ENCODE measurements around the gene IL1B. TPM values are rescaled to one million over a fixed set of nuclear protein-coding genes. Genes with fewer than 3 reads are reported as not detected.
"Not testable (repeated sequence)": the region's sequence is repeated elsewhere in the genome, so short reads cannot be mapped to it uniquely, and the experiment has no call there.

Gene IL1B
- total RNA-seq, 1 donor from 2014 or later: 22.6 TPM

GRCh38 chr2:112833976-112834375 lies 2.6 kb downstream of the IL1B start:
- H3K4me3 ChIP-seq (ENCODE audit: low read depth, low read length): peak overlapping the region; percentile 47
- FAIRE-seq: no peak

GRCh38 chr2:112833639-112833931 lies 3.0 kb downstream of the IL1B start:
- FAIRE-seq; H3K4me3 ChIP-seq (ENCODE audit: low read depth, low read length); H3K27me3 ChIP-seq (ENCODE audit: control insufficient read depth, insufficient read depth, low read length); DNase-seq (ENCODE audit: low read depth): not testable (repeated sequence)
- H3K36me3 ChIP-seq (ENCODE audit: control insufficient read depth, insufficient read depth, low read length): peaks cover 16% of the 10 kb centered on the region

More at GRCh38 chr2:112833976-112834375, 2.6 kb downstream of the IL1B start:
- peaks cover 16% of the 10 kb centered on the region for H3K36me3 ChIP-seq (ENCODE audit: control insufficient read depth, insufficient read depth, low read length)
- H3K27me3 ChIP-seq (ENCODE audit: control insufficient read depth, insufficient read depth, low read length): no peaks in the 10 kb centered on the region
- no peak for DNase-seq (ENCODE audit: low read depth)
- no peak for TF ChIP-seq CTCF (IDR thresholded peaks at IDR 0.05; ENCODE audit: insufficient read depth, low read length, severe bottlenecking)

GRCh38 chr2:112832841-112833638 lies 3.5 kb downstream of the IL1B start:
- H3K27me3 ChIP-seq (ENCODE audit: control insufficient read depth, insufficient read depth, low read length): no peaks in the 10 kb centered on the region

GRCh38 chr2:112831946-112832840 lies 4.4 kb downstream of the IL1B start:
- H3K4me3 ChIP-seq (ENCODE audit: low read depth, low read length): no peak overlapping the region
- FAIRE-seq: no peak

More at GRCh38 chr2:112832841-112833638, 3.5 kb downstream of the IL1B start:
- no peak for TF ChIP-seq CTCF (IDR thresholded peaks at IDR 0.05; ENCODE audit: insufficient read depth, low read length, severe bottlenecking)
- no peak for DNase-seq (ENCODE audit: low read depth)
- no peak for FAIRE-seq
- no peak overlapping the region for H3K4me3 ChIP-seq (ENCODE audit: low read depth, low read length)
- H3K36me3 ChIP-seq (ENCODE audit: control insufficient read depth, insufficient read depth, low read length): peaks cover 16% of the 10 kb centered on the region

GRCh38 chr2:112831513-112831845 lies 5.1 kb downstream of the IL1B start:
- TF ChIP-seq CTCF (IDR thresholded peaks at IDR 0.05; ENCODE audit: insufficient read depth, low read length, severe bottlenecking): no peak
- DNase-seq (ENCODE audit: low read depth): no peak
- peaks cover 16% of the 10 kb centered on the region for H3K36me3 ChIP-seq (ENCODE audit: control insufficient read depth, insufficient read depth, low read length)
- no peak for FAIRE-seq
- H3K4me3 ChIP-seq (ENCODE audit: low read depth, low read length): no peak overlapping the region
- no peaks in the 10 kb centered on the region for H3K27me3 ChIP-seq (ENCODE audit: control insufficient read depth, insufficient read depth, low read length)

More at GRCh38 chr2:112831946-112832840, 4.4 kb downstream of the IL1B start:
- no peak for TF ChIP-seq CTCF (IDR thresholded peaks at IDR 0.05; ENCODE audit: insufficient read depth, low read length, severe bottlenecking)
- DNase-seq (ENCODE audit: low read depth): no peak
- Histone ChIP-seq H3K36me3 (ENCODE audit: control insufficient read depth, insufficient read depth, low read length) (peaks cover 16% of the 10 kb centered on the region), H3K27me3 (ENCODE audit: control insufficient read depth, insufficient read depth, low read length) (no peaks in the 10 kb centered on the region)

Data from bronchial epithelial cell (primary cell).